Activated naive CD4-positive, alpha-beta T cell treated with anti-CD3 and anti-CD28 coated beads for 36 hours (primary cell): Measurements from ENCODE around the gene FKBP6. TPM values are rescaled to one million over a fixed set of nuclear protein-coding genes. Genes with fewer than 3 reads are reported as not detected.
A peak's percentile ranks its signal among the peaks of the same experiment; 100 is the strongest.
"Not testable (repeated sequence)": the region's sequence is repeated elsewhere in the genome, so short reads cannot be mapped to it uniquely, and the experiment has no call there.

Experiments
- CTCF ChIA-PET: fragments of 350-600 bp; sonication (Branson Sonifier 250); formaldehyde crosslinking; loops from one replicate; lab custom pipeline; 2021; ENCODE audit warnings: antibody characterized with exemption; lab: Charles Lee
- DNase-seq: peaks from one replicate; pipeline ENCODE4 v3.0.0-alpha.2; 2020
- H3K27ac Mint-ChIP-seq: one replicate; pipeline ENCODE4 v1.8.0; 2021; ENCODE audit warnings: mild to moderate bottlenecking, mixed read lengths
- H3K27me3 Mint-ChIP-seq: one replicate; pipeline ENCODE4 v1.8.0; 2021; ENCODE audit warnings: low read depth, mixed read lengths
- H3K36me3 Mint-ChIP-seq: one replicate; pipeline ENCODE4 v1.8.0; 2021; ENCODE audit warnings: low read depth, mixed read lengths
- H3K4me1 Mint-ChIP-seq: one replicate; pipeline ENCODE4 v1.8.0; 2021; ENCODE audit warnings: low read depth, mixed read lengths
- H3K4me3 Mint-ChIP-seq: one replicate; pipeline ENCODE4 v1.8.0; 2021; ENCODE audit warnings: mild to moderate bottlenecking, moderate library complexity, mixed read lengths
- H3K9me3 Mint-ChIP-seq: one replicate; pipeline ENCODE4 v1.8.0; 2021; ENCODE audit warnings: mixed read lengths
- intact Hi-C: fragments of 100-400 bp; cut with micrococcal nuclease; formaldehyde crosslinking; loops from one replicate; pipeline ENCODE4 v1.15.1; 2023
- total RNA-seq, 2 experiments: library from RNA; stranded (reverse); gene quantifications; one replicate each; pipeline ENCODE4 v1.2.3, GENCODE V29; 2021

FKBP6 gene, protein sequence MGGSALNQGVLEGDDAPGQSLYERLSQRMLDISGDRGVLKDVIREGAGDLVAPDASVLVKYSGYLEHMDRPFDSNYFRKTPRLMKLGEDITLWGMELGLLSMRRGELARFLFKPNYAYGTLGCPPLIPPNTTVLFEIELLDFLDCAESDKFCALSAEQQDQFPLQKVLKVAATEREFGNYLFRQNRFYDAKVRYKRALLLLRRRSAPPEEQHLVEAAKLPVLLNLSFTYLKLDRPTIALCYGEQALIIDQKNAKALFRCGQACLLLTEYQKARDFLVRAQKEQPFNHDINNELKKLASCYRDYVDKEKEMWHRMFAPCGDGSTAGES
- not detected for total RNA-seq

GRCh38 chr7:73327922-73328321 lies at the start of gene FKBP6, which contains the start of gene TRIM50:
Gene FKBP6 (plus strand): TSS chr7:73328161. CDS start chr7:73328429, 268 bp downstream.
Gene TRIM50 (minus strand): TSS chr7:73328082. CDS start chr7:73324787, 3,295 bp downstream.
- H3K9me3 Mint-ChIP-seq, DNase-seq, H3K36me3 Mint-ChIP-seq, H3K4me1 Mint-ChIP-seq, intact Hi-C loops, H3K27ac Mint-ChIP-seq, H3K27me3 Mint-ChIP-seq, H3K4me3 Mint-ChIP-seq: not testable (repeated sequence)
- CTCF ChIA-PET, result interaction anchor here (1.2 kb wide), 1 partner anchor 124 kb away, joined by 3 read pairs; no protein-coding TSS in a partner anchor

DNA sequence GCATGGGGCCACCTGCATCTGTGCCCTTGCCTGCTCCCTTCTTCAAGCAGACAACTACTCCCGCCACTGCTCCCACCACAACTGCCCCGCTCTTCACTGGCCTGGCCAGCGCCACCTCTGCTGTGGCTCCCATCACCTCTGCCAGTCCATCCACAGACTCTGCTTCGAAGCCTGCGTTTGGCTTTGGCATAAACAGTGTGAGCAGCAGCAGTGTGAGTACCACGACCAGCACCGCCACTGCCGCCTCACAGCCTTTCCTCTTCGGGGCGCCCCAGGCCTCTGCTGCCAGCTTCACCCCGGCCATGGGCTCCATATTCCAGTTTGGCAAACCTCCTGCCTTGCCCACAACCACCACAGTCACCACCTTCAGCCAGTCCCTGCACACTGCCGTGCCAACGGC lies 30.7 kb upstream of the FKBP6 start:
- H3K9me3 Mint-ChIP-seq, intact Hi-C loops, H3K27ac Mint-ChIP-seq, H3K4me1 Mint-ChIP-seq, H3K36me3 Mint-ChIP-seq, CTCF ChIA-PET, H3K27me3 Mint-ChIP-seq, DNase-seq, H3K4me3 Mint-ChIP-seq: not testable (repeated sequence)

GRCh38 chr7:73297706-73298105 lies 30.3 kb upstream of the FKBP6 start:
- H3K4me3 Mint-ChIP-seq, intact Hi-C loops, DNase-seq, H3K27ac Mint-ChIP-seq, H3K36me3 Mint-ChIP-seq, CTCF ChIA-PET, H3K9me3 Mint-ChIP-seq, H3K27me3 Mint-ChIP-seq, H3K4me1 Mint-ChIP-seq: not testable (repeated sequence)

DNA sequence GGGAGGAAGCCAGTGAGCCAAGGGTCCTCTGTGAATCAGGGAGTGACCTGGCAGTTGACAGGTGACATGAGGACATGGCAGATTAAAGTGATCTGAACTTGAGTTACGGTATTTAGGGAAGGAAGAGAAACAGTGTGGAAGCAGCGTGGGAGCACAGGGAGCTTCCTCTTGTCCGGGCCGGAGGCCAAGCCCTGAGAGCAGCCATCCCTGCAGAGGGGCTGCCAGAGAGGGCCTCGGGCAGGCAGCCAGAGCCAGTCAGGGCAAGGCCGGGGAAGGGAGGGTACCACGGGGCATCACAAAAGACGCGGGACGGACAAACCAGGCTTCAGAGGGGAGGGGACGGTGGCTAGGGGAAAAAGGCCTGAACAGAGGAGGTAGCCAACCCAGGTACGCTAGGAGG lies 28.1 kb upstream of the FKBP6 start:
- H3K27me3 Mint-ChIP-seq, CTCF ChIA-PET, H3K9me3 Mint-ChIP-seq, H3K27ac Mint-ChIP-seq, H3K4me1 Mint-ChIP-seq, intact Hi-C loops, H3K4me3 Mint-ChIP-seq, H3K36me3 Mint-ChIP-seq, DNase-seq: not testable (repeated sequence)

GRCh38 chr7:73301108-73301507 lies 26.9 kb upstream of the FKBP6 start:
- intact Hi-C loops, DNase-seq, H3K4me3 Mint-ChIP-seq, H3K27ac Mint-ChIP-seq, H3K36me3 Mint-ChIP-seq, H3K27me3 Mint-ChIP-seq, H3K4me1 Mint-ChIP-seq, CTCF ChIA-PET, H3K9me3 Mint-ChIP-seq: not testable (repeated sequence)

DNA sequence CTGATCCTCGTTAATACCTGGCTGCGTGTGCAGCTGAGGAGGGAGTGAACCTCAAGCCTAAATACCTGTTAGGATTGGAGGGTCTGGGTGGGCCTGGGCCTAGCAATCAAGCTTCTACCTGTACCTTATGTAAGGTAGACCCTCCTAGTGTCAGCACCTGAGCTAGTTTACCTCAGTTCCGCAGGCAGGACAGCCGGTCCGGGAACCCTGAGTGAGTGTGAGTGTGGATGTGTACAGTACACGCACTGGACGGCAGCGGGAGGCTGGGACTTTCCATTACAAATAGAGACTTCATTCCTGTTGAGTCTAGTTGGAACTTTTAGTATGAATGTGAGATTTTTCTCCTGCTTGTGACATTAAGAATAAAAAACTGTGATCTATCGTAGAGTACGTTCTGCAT lies 25.1 kb upstream of the FKBP6 start:
- intact Hi-C loops, H3K4me3 Mint-ChIP-seq, H3K27me3 Mint-ChIP-seq, CTCF ChIA-PET, H3K9me3 Mint-ChIP-seq, H3K27ac Mint-ChIP-seq, DNase-seq: not testable (repeated sequence)
- peaks cover 17% of the 10 kb centered on the region for H3K4me1 Mint-ChIP-seq
- H3K36me3 Mint-ChIP-seq, result peaks cover 19% of the 10 kb centered on the region

GRCh38 chr7:73303546-73303945 lies 24.4 kb upstream of the FKBP6 start:
- Mint-ChIP-seq H3K4me1 (peaks cover 21% of the 10 kb centered on the region), H3K27me3 (no peaks in the 10 kb centered on the region), H3K36me3 (peaks cover 23% of the 10 kb centered on the region), H3K4me3 (no peak overlapping the region), H3K9me3 (no peaks in the 10 kb centered on the region), H3K27ac (no peak overlapping the region)
- DNase-seq, result no peak
- intact Hi-C loops, result no loop called here
- CTCF ChIA-PET, result no interaction called here

DNA sequence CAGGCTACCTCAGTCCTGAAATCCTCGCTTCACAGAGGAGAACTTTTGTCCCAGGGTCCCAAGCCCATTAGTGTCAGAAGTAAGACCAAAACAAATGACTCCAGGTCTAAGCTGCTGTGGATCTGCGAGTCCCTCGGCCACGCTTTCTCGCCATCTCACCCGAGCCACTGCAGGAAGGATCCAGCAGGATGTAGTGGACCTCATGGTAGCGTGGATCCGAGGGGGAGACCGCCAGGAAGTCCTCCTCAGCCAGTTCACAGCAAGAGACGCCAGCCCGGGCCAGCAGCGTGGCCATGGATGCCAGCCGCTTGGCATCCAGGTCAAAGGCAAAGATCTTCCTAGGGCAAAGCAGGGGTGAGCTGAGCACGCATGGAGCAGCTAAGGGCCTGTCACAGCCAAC lies 23.9 kb upstream of the FKBP6 start:
- Mint-ChIP-seq H3K27me3 (no peaks in the 10 kb centered on the region), H3K36me3 (peaks cover 24% of the 10 kb centered on the region), H3K27ac (no peak overlapping the region), H3K4me1 (peaks cover 22% of the 10 kb centered on the region), H3K4me3 (no peak overlapping the region), H3K9me3 (no peaks in the 10 kb centered on the region)
- DNase-seq, result no peak
- intact Hi-C loops, result no loop called here
- CTCF ChIA-PET, result no interaction called here

DNA sequence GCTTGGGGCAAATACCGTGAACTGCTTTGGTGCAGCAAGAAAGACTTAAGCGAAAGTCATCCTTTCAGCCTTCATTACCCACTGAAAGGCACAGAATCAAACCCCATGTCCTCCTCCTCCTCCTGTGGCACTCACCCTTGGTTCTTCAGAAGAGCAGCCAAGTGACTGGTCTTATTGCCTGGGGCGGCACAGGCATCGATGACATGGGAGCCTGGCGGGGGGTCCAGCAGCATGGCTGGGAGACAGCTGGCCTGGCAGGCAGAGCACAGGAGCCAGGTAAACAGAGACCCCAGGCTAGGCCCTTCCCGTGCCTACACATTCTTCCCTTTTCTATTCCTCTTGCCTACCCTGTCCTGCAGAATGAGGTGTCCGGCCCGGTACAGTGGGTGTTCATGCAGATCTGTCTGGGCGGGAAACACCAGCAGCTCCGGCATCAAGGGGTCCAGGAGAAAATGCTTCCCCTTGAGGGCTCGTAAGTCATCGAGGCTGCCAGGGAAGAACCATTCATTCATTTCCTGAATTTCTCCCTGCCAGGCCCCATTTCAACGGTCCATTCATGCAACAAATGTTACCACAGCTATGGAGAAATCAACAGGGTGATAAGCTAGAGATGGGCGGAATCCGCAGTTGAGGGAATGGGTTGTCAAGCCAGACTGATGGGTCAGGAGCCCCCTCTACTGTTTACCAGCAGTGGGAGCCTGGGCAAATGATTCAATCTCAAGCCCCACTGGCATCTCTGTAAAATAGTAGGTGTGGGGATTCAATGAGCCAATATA lies 23.2 kb upstream of the FKBP6 start:
- intact Hi-C loops, H3K27me3 Mint-ChIP-seq, DNase-seq, H3K4me3 Mint-ChIP-seq, CTCF ChIA-PET, H3K27ac Mint-ChIP-seq, H3K9me3 Mint-ChIP-seq: not testable (repeated sequence)
- H3K36me3 Mint-ChIP-seq, result peaks cover 24% of the 10 kb centered on the region
- peaks cover 27% of the 10 kb centered on the region for H3K4me1 Mint-ChIP-seq

DNA sequence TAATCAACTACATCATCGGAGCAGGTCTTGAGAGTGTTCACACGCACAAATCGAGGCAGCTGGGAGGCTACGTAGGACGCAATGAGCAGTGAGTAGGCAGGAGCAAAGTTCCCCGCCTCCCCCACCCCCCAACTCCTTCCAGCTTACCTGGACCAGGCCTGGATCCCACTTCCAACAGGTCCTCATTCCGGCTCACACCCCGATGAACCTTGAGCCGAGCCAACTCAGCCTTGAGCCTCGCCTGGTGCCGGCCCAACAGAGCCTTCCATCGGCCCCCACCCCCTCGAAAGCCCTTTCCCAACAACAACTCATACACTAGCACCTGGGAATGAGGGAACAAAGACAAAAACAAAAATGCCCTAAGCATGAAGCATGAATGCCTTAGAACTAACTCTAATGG lies 20.5 kb upstream of the FKBP6 start:
- CTCF ChIA-PET, result interaction anchor here (0.8 to 1.4 kb wide), 2 partner anchors 142 to 144 kb away, joined by 4 to 5 read pairs; no protein-coding TSS in a partner anchor
- Mint-ChIP-seq H3K4me3 (peak overlapping the region; percentile 99), H3K9me3 (no peaks in the 10 kb centered on the region), H3K4me1 (peaks cover 28% of the 10 kb centered on the region), H3K27ac (peak overlapping the region; percentile 66), H3K36me3 (peaks cover 24% of the 10 kb centered on the region), H3K27me3 (no peaks in the 10 kb centered on the region)
- intact Hi-C loops, result no loop called here
- DNase-seq, result no peak

DNA sequence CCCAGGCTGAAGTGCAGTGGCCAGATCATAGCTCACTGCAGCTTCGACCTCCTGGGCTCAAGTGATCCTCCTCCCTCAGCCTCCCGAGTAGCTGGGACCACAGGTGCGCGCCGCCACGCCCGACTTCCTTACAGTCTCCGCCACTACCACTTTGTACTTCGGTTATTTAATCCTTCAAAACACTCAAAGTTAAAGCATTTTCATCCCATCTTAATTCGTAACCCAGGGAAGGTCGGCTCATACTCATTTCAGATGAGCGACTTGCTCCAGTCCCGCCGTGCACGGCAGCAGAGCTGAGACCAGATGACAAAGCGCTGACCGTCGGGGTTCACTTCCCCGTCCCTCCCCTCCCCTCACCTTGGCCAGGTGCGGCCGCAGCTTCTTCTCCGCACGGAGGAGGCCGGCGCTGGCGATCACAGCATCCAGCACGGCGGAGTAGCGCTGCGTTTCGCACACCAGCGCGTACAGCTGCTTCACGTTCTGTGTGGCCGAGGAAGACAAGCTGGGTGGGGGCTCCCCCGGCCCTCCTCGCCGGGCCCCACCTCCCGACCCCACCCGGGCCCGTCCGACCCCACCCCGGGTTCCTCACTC lies 19.8 kb upstream of the FKBP6 start:
- H3K4me1 Mint-ChIP-seq, result peaks cover 28% of the 10 kb centered on the region
- H3K9me3 Mint-ChIP-seq, result no peaks in the 10 kb centered on the region
- intact Hi-C loops, result loop anchor here (1.0 kb wide), 1 partner anchor 214 kb away; the partner anchor contains the start of gene BAZ1B
- H3K4me3 Mint-ChIP-seq, result peak overlapping the region; percentile 99
- CTCF ChIA-PET, result interaction anchor here (0.6 to 1.4 kb wide), 2 partner anchors 143 to 257 kb away, joined by 3 to 4 read pairs; no protein-coding TSS in a partner anchor
- peaks cover 24% of the 10 kb centered on the region for H3K36me3 Mint-ChIP-seq
- peak; percentile 17 for DNase-seq
- no peaks in the 10 kb centered on the region for H3K27me3 Mint-ChIP-seq
- H3K27ac Mint-ChIP-seq, result peak overlapping the region; percentile 93

DNA sequence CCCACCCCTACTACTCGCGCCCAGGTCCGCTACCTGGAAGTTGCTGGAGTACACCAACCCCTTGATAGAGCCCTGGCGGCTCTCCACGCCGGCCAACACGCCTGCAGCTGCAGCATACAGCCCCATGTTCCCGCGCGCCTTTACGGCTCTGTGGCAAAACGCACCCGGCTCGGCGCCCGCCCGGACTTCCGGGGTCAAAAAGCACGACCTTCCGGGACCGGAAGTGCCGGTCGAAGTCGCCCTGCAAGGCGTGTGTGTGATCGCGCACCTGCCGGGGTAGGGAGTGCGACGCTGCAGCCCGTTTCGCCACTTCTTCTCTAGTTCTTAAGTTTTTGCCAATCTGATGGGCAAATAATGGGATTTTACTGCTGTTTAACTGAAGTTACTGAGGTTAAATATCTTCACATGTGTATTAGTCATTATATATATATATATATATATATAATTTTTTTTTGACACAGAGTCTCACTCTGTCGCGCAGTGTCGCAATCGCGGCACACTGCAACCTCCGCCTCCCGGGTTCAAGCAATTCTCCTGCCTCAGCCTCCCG lies 19.2 kb upstream of the FKBP6 start, which contains the start of gene NSUN5:
TSS of gene NSUN5 (minus strand) at position 162 of the 550 bp plus-strand sequence. CDS start at position 126, 36 bp downstream.
- peaks cover 24% of the 10 kb centered on the region for H3K36me3 Mint-ChIP-seq
- CTCF ChIA-PET, result interaction anchor here (0.6 to 1.4 kb wide), 2 partner anchors 143 to 256 kb away, joined by 3 to 4 read pairs; no protein-coding TSS in a partner anchor
- intact Hi-C loops, result loop anchor here (1.0 kb wide), 1 partner anchor 214 kb away; the partner anchor contains the start of gene BAZ1B
- H3K4me1 Mint-ChIP-seq, result peaks cover 28% of the 10 kb centered on the region
- H3K27me3 Mint-ChIP-seq, result no peaks in the 10 kb centered on the region
- H3K27ac Mint-ChIP-seq, result peak within 1 kb of the TSS; percentile 93
- no peaks in the 10 kb centered on the region for H3K9me3 Mint-ChIP-seq
- H3K4me3 Mint-ChIP-seq, result peak within 1 kb of the TSS; percentile 99
- peak; percentile 95 for DNase-seq
